ENCODE data around the gene NR2C2AP.

DNA sequence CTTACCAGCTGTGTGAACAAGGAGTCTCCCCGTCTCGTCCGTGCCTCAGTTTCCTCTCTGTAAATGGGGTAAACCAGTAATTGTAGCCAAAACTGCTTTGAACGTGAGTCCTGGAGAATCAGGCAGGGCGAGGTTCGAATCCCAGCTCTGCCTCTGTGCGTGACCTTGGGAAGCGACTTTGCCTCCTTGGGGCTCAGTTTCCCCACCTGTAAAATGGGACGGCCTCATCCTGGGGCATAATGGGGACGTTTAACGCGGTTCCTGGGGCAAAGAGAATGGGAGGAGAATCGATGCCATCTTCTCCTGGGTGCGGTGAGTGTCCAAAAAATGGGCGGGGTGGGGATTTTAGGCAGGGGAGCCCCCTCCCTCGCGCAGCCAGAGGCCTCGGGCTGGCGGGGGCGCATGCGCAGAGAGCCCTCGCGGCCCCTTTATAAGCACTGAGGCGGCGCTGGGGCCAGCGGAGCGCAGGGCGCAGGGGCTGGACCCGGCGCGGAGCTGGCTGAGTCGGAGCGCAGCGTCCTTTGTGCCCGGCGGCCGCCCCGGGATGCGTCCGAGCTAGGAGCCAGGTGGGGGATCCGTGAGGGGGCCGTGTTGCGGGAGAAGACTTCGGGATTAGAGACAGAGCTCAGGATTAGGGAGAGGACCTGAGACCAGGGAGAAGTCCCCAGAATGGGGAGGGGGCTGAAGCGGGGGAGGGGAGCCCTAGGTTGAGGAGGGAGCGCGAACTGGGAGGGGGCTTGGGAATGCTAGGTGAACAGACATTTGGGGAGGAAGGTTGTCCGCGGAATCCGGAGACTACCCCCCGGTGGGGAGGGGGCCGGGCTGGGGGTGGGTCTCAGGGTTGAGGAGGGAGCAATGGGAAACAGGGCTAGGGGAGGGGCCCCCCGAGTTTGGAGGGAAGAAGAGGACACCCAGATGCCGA is 8.5 kb upstream of the NR2C2AP start, which contains the start of gene NCAN:
- TF ChIP-seq, protein P1, sequence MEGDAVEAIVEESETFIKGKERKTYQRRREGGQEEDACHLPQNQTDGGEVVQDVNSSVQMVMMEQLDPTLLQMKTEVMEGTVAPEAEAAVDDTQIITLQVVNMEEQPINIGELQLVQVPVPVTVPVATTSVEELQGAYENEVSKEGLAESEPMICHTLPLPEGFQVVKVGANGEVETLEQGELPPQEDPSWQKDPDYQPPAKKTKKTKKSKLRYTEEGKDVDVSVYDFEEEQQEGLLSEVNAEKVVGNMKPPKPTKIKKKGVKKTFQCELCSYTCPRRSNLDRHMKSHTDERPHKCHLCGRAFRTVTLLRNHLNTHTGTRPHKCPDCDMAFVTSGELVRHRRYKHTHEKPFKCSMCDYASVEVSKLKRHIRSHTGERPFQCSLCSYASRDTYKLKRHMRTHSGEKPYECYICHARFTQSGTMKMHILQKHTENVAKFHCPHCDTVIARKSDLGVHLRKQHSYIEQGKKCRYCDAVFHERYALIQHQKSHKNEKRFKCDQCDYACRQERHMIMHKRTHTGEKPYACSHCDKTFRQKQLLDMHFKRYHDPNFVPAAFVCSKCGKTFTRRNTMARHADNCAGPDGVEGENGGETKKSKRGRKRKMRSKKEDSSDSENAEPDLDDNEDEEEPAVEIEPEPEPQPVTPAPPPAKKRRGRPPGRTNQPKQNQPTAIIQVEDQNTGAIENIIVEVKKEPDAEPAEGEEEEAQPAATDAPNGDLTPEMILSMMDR (IDR thresholded peaks at IDR 0.05) = no peak
- TF ChIP-seq POLR2A (IDR thresholded peaks at IDR 0.05) = no peak

Data from tibial nerve (tissue), 3 donors.